Measurements from ENCODE around the gene GDPD4.

Gene GDPD4

GRCh38 chr11:77183431-77183984 is 118.0 kb downstream of the GDPD4 start:
- CTCF ChIA-PET: interaction anchor here (1.0 to 8.2 kb wide), 6 partner anchors 9 to 365 kb away, joined by 3 to 194 read pairs (median 6); partner anchors contain the start of gene MYO7A
- TF ChIP-seq CTCF (IDR thresholded peaks at IDR 0.05; ENCODE audit: insufficient read depth, low read length, missing control alignments): no peak
- no peak for DNase-seq (ENCODE audit: low read depth, low spot score)
- no peak overlapping the region for H3K4me3 ChIP-seq (ENCODE audit: low read depth, low read length)
- POLR2A ChIA-PET: no interaction called here

GRCh38 chr11:77182542-77183430 is 118.7 kb downstream of the GDPD4 start:
- ChIA-PET POLR2A (no interaction called here), CTCF (interaction anchor here (1.0 to 7.1 kb wide), 5 partner anchors 9 to 366 kb away, joined by 3 to 80 read pairs (median 5); partner anchors contain the start of gene MYO7A)
- H3K4me3 ChIP-seq (ENCODE audit: low read depth, low read length): no peak overlapping the region
- no peak for DNase-seq (ENCODE audit: low read depth, low spot score)
- no peak for TF ChIP-seq CTCF (IDR thresholded peaks at IDR 0.05; ENCODE audit: insufficient read depth, low read length, missing control alignments)

- ChIA-PET CTCF (interaction anchor here (1.1 to 7.1 kb wide), 5 partner anchors 16 to 394 kb away, joined by 3 to 80 read pairs (median 5); partner anchors contain the start of gene MYO7A), POLR2A (interaction anchor here (0.8 kb wide), 1 partner anchor 79 kb away, joined by 3 read pairs; no protein-coding TSS in a partner anchor)
- no peak overlapping the region for H3K4me3 ChIP-seq (ENCODE audit: low read depth, low read length)
- no peak for DNase-seq (ENCODE audit: low read depth, low spot score)
- no peak for TF ChIP-seq CTCF (IDR thresholded peaks at IDR 0.05; ENCODE audit: insufficient read depth, low read length, missing control alignments)
Observed at GRCh38 chr11:77181799-77182541, 119.5 kb downstream of the GDPD4 start.

GRCh38 chr11:77181226-77181625 is 120.3 kb downstream of the GDPD4 start:
- CTCF ChIA-PET: interaction anchor here (1.1 to 3.5 kb wide), 3 partner anchors 7 to 395 kb away, joined by 3 to 18 read pairs (median 4); partner anchors contain the start of gene MYO7A
- no peak for TF ChIP-seq CTCF (IDR thresholded peaks at IDR 0.05; ENCODE audit: insufficient read depth, low read length, missing control alignments)

GRCh38 chr11:77180346-77180745 is 121.1 kb downstream of the GDPD4 start:
- no peak for DNase-seq (ENCODE audit: low read depth, low spot score)
- H3K4me3 ChIP-seq (ENCODE audit: low read depth, low read length): no peak overlapping the region
- CTCF ChIA-PET: interaction anchor here (1.1 to 3.5 kb wide), 4 partner anchors 8 to 368 kb away, joined by 3 to 18 read pairs (median 5); partner anchors contain the start of gene MYO7A
- POLR2A ChIA-PET: no interaction called here
- no peak for TF ChIP-seq CTCF (IDR thresholded peaks at IDR 0.05; ENCODE audit: insufficient read depth, low read length, missing control alignments)

More at GRCh38 chr11:77181226-77181625, 120.3 kb downstream of the GDPD4 start:
- H3K4me3 ChIP-seq (ENCODE audit: low read depth, low read length): no peak overlapping the region
- POLR2A ChIA-PET: no interaction called here
- no peak for DNase-seq (ENCODE audit: low read depth, low spot score)
